Measurements from ENCODE around the gene CDKN1B. TPM values are rescaled to one million over a fixed set of nuclear protein-coding genes. Genes with fewer than 3 reads are reported as not detected.

CDKN1B gene
- total RNA-seq, 1 donor from 2014 or later: 78.9 TPM

GRCh38 chr12:12724421-12725085 is 7.4 kb downstream of the CDKN1B start:
- peaks cover 54% of the 10 kb centered on the region for H3K4me1 Mint-ChIP-seq (ENCODE audit: unreplicated experiment)
- peak overlapping the region; percentile 97 for H3K4me3 Mint-ChIP-seq (ENCODE audit: unreplicated experiment)
- peaks cover 32% of the 10 kb centered on the region for H3K36me3 Mint-ChIP-seq (ENCODE audit: unreplicated experiment)
- DNase-seq (ENCODE audit: extremely low spot score, unreplicated experiment): no peak
- no peak for TF ChIP-seq CTCF (IDR thresholded peaks at IDR 0.05)
- peak overlapping the region; percentile 91 for H3K27ac Mint-ChIP-seq (ENCODE audit: unreplicated experiment)
- H3K27me3 Mint-ChIP-seq (ENCODE audit: unreplicated experiment): no peaks in the 10 kb centered on the region
- no peaks in the 10 kb centered on the region for H3K9me3 Mint-ChIP-seq (ENCODE audit: unreplicated experiment)

- H3K27ac Mint-ChIP-seq (ENCODE audit: unreplicated experiment): peak overlapping the region; percentile 91
- peak overlapping the region; percentile 97 for H3K4me3 Mint-ChIP-seq (ENCODE audit: unreplicated experiment)
- H3K4me1 Mint-ChIP-seq (ENCODE audit: unreplicated experiment): peaks cover 52% of the 10 kb centered on the region
- peaks cover 25% of the 10 kb centered on the region for H3K36me3 Mint-ChIP-seq (ENCODE audit: unreplicated experiment)
- no peaks in the 10 kb centered on the region for H3K9me3 Mint-ChIP-seq (ENCODE audit: unreplicated experiment)
- TF ChIP-seq CTCF (IDR thresholded peaks at IDR 0.05): no peak
- peak; percentile 97 for DNase-seq (ENCODE audit: extremely low spot score, unreplicated experiment)
- H3K27me3 Mint-ChIP-seq (ENCODE audit: unreplicated experiment): no peaks in the 10 kb centered on the region
Measured at GRCh38 chr12:12725086-12725955, 8.2 kb downstream of the CDKN1B start.

GRCh38 chr12:12725956-12726554 is 8.9 kb downstream of the CDKN1B start:
- H3K4me1 Mint-ChIP-seq (ENCODE audit: unreplicated experiment): peaks cover 45% of the 10 kb centered on the region
- H3K27me3 Mint-ChIP-seq (ENCODE audit: unreplicated experiment): no peaks in the 10 kb centered on the region
- H3K36me3 Mint-ChIP-seq (ENCODE audit: unreplicated experiment): peaks cover 18% of the 10 kb centered on the region
- H3K4me3 Mint-ChIP-seq (ENCODE audit: unreplicated experiment): peak overlapping the region; percentile 97
- DNase-seq (ENCODE audit: extremely low spot score, unreplicated experiment): no peak
- peak overlapping the region; percentile 91 for H3K27ac Mint-ChIP-seq (ENCODE audit: unreplicated experiment)
- TF ChIP-seq CTCF (IDR thresholded peaks at IDR 0.05): no peak
- H3K9me3 Mint-ChIP-seq (ENCODE audit: unreplicated experiment): no peaks in the 10 kb centered on the region

GRCh38 chr12:12726555-12727093 is 9.5 kb downstream of the CDKN1B start:
- no peak for DNase-seq (ENCODE audit: extremely low spot score, unreplicated experiment)
- peaks cover 15% of the 10 kb centered on the region for H3K36me3 Mint-ChIP-seq (ENCODE audit: unreplicated experiment)
- H3K27me3 Mint-ChIP-seq (ENCODE audit: unreplicated experiment): no peaks in the 10 kb centered on the region
- H3K4me3 Mint-ChIP-seq (ENCODE audit: unreplicated experiment): peak overlapping the region; percentile 97
- H3K9me3 Mint-ChIP-seq (ENCODE audit: unreplicated experiment): no peaks in the 10 kb centered on the region
- H3K4me1 Mint-ChIP-seq (ENCODE audit: unreplicated experiment): peaks cover 39% of the 10 kb centered on the region
- TF ChIP-seq CTCF (IDR thresholded peaks at IDR 0.05): no peak
- peak overlapping the region; percentile 91 for H3K27ac Mint-ChIP-seq (ENCODE audit: unreplicated experiment)
